ENCODE measurements around the gene PDCD4.
"Not testable (repeated sequence)": the region's sequence is repeated elsewhere in the genome, so short reads cannot be mapped to it uniquely, and the experiment has no call there.

PDCD4 gene

DNA sequence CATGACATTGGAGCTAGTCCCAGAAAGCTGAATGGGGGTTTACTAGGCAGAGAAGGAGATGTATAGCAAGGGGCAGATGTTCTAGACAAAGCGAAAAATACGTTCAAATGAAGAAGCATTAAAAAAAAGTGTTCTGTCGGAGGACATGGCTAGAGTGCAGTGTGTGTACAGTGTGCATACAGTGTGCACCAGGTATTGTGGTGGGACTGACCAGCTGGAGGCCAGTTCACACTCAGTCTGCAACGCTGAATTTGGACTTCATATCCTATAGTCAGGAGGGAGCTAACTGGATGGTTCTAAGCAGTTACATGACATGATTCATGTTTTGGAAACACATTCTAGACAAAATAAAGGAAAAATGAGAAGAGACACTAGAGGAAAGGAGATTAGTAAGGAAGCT lies 38.4 kb downstream of the PDCD4 start:
- no peaks in the 10 kb centered on the region for H3K9me3 Mint-ChIP-seq (ENCODE audit: low read depth)
- peak overlapping the region; percentile 17 for H3K27ac Mint-ChIP-seq
- peaks cover 10% of the 10 kb centered on the region for H3K36me3 Mint-ChIP-seq
- H3K4me1 Mint-ChIP-seq (ENCODE audit: low read depth), result peaks cover 31% of the 10 kb centered on the region
- no peaks in the 10 kb centered on the region for H3K27me3 Mint-ChIP-seq
- H3K4me3 Mint-ChIP-seq, result no peak overlapping the region

GRCh38 chr10:110912374-110912773 lies 40.6 kb downstream of the PDCD4 start:
- Mint-ChIP-seq H3K27me3 (no peaks in the 10 kb centered on the region), H3K4me1 (ENCODE audit: low read depth) (peaks cover 44% of the 10 kb centered on the region), H3K27ac (peak overlapping the region; percentile 61), H3K4me3 (no peak overlapping the region), H3K36me3 (peaks cover 12% of the 10 kb centered on the region), H3K9me3 (ENCODE audit: low read depth) (no peaks in the 10 kb centered on the region)

DNA sequence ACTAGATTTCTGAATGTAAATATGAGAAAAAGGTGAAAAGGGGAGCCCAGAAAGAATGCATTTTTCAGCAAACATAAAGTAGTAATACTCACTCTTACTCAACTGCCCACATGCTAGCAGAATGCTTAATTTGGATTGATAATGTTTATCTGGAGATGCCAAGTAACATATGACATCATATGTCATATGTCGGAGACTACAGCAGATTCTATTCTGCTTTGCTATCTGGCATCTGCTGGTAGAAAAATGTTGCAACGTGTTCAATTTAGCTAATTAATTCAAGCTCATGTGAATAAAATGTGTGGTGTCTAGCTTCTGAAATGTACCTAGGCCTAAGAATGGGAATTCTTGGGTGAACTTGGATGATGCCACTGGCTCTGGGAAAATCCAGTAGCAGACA lies 42.7 kb downstream of the PDCD4 start:
- Mint-ChIP-seq H3K27me3 (no peaks in the 10 kb centered on the region), H3K9me3 (ENCODE audit: low read depth) (no peaks in the 10 kb centered on the region), H3K36me3 (peaks cover 12% of the 10 kb centered on the region), H3K4me1 (ENCODE audit: low read depth) (peaks cover 46% of the 10 kb centered on the region), H3K4me3 (no peak overlapping the region), H3K27ac (no peak overlapping the region)

GRCh38 chr10:110915035-110915434 lies 43.3 kb downstream of the PDCD4 start:
- Mint-ChIP-seq H3K4me1 (ENCODE audit: low read depth) (peaks cover 44% of the 10 kb centered on the region), H3K27ac (no peak overlapping the region), H3K4me3 (no peak overlapping the region), H3K9me3 (ENCODE audit: low read depth) (no peaks in the 10 kb centered on the region), H3K36me3 (peaks cover 12% of the 10 kb centered on the region), H3K27me3 (no peaks in the 10 kb centered on the region)

DNA sequence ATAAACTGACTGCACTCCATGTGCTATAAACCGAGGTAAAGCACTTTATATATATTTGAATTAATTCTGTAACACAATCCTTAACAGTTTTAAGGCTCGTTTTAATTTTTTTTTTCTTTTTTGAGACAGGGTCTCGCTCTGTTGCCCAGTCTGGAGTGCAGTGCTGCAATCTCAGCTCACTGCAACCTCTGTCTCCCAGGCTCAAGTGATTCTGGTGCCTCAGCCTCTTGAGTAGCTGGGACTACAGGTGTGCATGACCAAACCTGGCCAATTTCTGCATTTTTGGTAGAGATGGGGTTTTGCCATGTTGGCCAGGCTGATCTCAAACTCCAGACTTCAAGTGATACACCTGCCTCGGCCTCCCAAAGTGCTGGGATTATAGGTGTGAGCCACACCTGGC lies 43.9 kb downstream of the PDCD4 start:
- peaks cover 40% of the 10 kb centered on the region for H3K4me1 Mint-ChIP-seq (ENCODE audit: low read depth)
- H3K27me3 Mint-ChIP-seq; H3K4me3 Mint-ChIP-seq; H3K36me3 Mint-ChIP-seq; H3K27ac Mint-ChIP-seq; H3K9me3 Mint-ChIP-seq (ENCODE audit: low read depth): not testable (repeated sequence)

- H3K36me3 Mint-ChIP-seq, result peaks cover 2% of the 10 kb centered on the region
- H3K4me3 Mint-ChIP-seq, result peak overlapping the region; percentile 54
- H3K9me3 Mint-ChIP-seq (ENCODE audit: low read depth), result no peaks in the 10 kb centered on the region
- no peak overlapping the region for H3K27ac Mint-ChIP-seq
- H3K27me3 Mint-ChIP-seq, result no peaks in the 10 kb centered on the region
- H3K4me1 Mint-ChIP-seq (ENCODE audit: low read depth), result peaks cover 39% of the 10 kb centered on the region
These were observed 45.0 kb downstream of the PDCD4 start for GRCh38 chr10:110916554-110917346.

DNA sequence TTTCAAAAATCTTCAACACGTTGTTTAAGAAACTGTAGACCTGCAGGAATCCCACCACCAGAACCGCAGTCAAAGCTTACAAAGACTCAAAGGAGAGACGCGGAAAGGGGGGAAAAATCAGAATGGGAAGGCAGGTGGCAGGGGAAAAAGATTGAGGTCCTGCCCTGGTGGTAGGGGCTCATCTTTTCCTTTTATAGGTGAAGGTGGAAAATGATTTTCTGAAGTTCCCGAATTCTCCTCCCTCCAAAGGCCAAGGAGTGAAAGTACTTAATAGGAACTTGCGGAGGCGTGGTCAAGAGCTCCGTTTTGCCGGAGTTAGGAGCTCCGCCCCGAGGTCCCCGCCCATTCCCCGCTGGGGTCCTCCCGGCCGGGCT lies 46.5 kb downstream of the PDCD4 start:
- peaks cover 47% of the 10 kb centered on the region for H3K4me1 Mint-ChIP-seq (ENCODE audit: low read depth)

DNA sequence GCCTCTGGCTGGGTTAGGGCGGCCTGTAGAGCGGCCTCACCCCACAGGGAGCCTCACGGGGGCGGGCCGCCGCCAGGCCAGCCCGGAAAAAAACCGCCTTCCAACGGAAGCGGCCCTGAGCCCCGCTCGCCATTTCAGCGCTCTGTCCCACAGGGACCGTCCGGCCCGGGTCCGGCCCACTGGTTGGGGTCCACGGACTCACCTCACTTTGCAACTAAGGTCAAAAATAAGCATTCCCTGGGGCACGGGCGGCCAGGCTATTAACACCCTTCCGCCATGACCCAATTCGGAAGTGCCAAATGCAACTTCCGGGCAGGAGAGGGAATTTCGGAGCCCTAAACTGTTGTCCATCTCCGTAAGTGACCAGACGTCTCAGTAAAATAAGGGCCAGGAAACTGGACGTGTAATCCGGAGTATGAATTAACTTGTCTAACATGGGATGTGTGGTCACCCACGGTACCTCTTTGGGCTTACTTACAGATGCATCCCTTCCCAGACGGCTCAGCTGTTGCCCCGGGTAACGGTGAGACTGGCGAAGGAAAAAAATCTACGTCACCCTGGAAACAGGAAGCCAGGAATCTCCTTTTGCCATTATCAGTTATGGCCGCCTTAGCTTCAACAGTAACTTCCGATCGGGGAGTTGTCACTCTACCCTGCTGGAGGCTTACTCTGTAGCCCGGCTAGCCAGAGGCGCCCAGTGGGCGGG lies 47.1 kb downstream of the PDCD4 start, which contains the start of gene BBIP1:
Gene BBIP1, minus strand, starts transcription at position 538 of the 706 bp plus-strand sequence. CDS start 1,023 bp downstream, outside the sequence.
- H3K27me3 Mint-ChIP-seq, result no peaks in the 10 kb centered on the region
- peaks cover 4% of the 10 kb centered on the region for H3K36me3 Mint-ChIP-seq
- H3K9me3 Mint-ChIP-seq (ENCODE audit: low read depth), result no peaks in the 10 kb centered on the region
- peaks cover 53% of the 10 kb centered on the region for H3K4me1 Mint-ChIP-seq (ENCODE audit: low read depth)
- peak within 1 kb of the TSS; percentile 99 for H3K27ac Mint-ChIP-seq
- H3K4me3 Mint-ChIP-seq, result peak within 1 kb of the TSS; percentile 96

More for the DNA sequence above, 46.5 kb downstream of the PDCD4 start:
- Mint-ChIP-seq H3K27ac (peak overlapping the region; percentile 89), H3K27me3 (no peaks in the 10 kb centered on the region), H3K36me3 (peaks cover 4% of the 10 kb centered on the region), H3K4me3 (peak overlapping the region; percentile 96), H3K9me3 (ENCODE audit: low read depth) (no peaks in the 10 kb centered on the region)

DNA sequence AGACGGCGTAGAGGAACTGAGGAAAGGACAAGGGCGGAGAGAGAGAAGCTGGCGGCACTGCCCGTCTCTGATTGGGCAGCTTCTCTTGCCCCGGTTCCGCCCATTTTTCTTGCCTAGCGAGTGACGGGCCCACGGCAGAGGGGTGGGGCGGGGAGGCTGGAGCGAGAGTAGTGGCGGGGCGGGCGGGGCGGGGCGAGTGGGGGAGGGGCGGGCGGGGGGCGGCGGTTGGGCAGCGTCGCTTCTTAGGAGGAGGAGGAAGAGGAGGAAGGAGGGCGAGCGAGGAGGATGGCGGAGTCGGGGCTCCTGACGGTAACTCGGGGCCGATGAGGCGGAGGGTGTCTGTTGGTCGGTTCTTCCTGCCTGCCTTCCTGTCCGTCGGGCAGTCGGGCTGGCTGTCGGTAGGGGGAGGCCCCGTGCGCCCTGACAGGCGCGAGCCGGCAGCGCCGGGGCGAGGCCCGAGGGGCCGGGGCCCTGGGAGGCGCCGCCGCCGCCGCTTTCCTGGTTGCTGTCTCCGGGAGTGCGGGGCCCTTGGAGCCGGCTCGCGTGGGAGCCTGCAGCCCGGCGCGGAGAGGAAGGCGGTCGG lies 47.7 kb downstream of the PDCD4 start, which contains the start of gene SHOC2:
Gene SHOC2, plus strand, starts transcription at position 256 of the 583 bp plus-strand sequence. CDS start 44,755 bp downstream, outside the sequence.
- H3K4me1 Mint-ChIP-seq (ENCODE audit: low read depth), result peaks cover 54% of the 10 kb centered on the region
- H3K4me3 Mint-ChIP-seq, result peak within 1 kb of the TSS; percentile 96
- H3K36me3 Mint-ChIP-seq, result peaks cover 7% of the 10 kb centered on the region
- no peaks in the 10 kb centered on the region for H3K9me3 Mint-ChIP-seq (ENCODE audit: low read depth)
- H3K27ac Mint-ChIP-seq, result peak within 1 kb of the TSS; percentile 99
- no peaks in the 10 kb centered on the region for H3K27me3 Mint-ChIP-seq

DNA sequence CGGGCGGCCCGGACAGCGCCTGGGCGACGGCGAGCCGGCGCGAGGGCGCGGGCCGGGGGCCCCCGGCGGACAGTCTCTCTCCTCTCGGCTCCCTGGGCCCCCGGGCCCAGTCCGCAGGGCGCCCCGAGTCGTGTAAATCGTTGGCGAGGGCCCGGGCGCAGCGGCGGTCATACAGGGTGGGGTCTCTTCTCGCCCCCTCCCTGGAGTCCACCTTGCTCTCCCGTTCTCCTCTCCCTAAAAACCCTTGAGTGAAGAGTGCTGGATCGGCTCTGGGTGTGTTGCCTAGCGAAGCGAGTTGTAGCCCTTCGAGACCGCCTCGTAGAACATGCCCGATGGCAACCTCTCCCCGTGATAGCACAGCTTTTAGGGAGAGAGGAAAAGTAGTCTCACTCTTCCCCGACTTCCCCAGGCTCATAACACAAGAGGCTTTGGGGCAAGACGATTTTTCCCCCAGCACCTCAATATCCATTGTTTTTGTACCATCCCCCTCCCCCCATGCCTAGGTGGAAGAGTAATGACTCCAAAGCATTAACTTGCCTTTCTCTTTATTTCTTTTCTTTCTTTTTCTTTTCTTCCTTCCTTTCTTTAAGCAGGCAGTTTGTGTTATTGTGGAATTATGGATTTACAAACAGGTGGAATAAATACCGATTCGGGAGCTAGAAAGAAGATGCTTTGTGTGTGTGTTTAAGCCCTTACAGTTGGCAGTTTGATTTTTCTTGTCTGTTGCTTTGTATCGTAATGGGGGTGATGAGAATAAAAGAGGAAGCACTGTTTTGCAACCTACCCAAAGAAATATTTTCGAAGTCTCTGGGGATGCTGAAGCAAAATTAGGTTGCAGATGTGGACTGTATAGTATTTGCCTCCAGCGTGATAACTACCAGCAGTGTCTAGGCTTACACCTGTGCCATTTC lies 48.5 kb downstream of the PDCD4 start:
- H3K4me3 Mint-ChIP-seq, result peak overlapping the region; percentile 95
- peak overlapping the region; percentile 88 for H3K27ac Mint-ChIP-seq
- peaks cover 7% of the 10 kb centered on the region for H3K36me3 Mint-ChIP-seq
- no peaks in the 10 kb centered on the region for H3K9me3 Mint-ChIP-seq (ENCODE audit: low read depth)
- H3K27me3 Mint-ChIP-seq, result no peaks in the 10 kb centered on the region
- H3K4me1 Mint-ChIP-seq (ENCODE audit: low read depth), result peaks cover 55% of the 10 kb centered on the region

DNA sequence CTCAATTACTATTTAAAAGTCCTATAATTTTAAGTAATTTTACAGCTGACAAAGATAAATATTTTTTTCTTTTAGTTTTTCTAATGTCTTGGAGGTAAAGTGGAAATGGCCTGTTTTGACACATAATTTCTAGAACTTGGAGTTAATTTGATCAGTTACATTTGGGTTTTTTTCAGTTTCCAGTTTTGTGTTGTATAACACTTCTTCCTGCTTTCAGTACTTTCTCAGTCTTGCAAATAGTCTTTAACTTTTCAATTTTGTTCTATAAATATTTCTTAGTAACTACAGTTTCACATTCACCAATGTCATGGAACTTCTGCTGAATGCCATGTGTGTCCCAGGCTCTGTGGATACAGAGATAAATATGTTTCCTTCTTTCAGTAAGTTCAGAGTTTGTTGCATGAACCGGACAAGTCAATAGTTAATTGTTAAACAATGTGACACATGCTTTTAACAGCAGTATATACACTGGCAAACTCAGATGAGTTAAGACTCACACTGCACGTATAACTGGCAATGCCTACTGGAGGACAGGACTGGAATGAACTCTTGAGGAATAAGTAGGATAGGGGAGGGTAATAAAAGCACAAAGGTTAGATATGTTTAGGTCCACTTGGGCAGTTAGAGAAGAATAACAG lies 52.2 kb downstream of the PDCD4 start:
- H3K27me3 Mint-ChIP-seq, result no peaks in the 10 kb centered on the region
- peak overlapping the region; percentile 24 for H3K27ac Mint-ChIP-seq
- no peaks in the 10 kb centered on the region for H3K9me3 Mint-ChIP-seq (ENCODE audit: low read depth)
- H3K4me3 Mint-ChIP-seq, result peak overlapping the region; percentile 41
- H3K4me1 Mint-ChIP-seq (ENCODE audit: low read depth), result peaks cover 61% of the 10 kb centered on the region
- peaks cover 4% of the 10 kb centered on the region for H3K36me3 Mint-ChIP-seq

GRCh38 chr10:110927461-110927860 lies 55.7 kb downstream of the PDCD4 start:
- H3K4me3 Mint-ChIP-seq, result no peak overlapping the region

GRCh38 chr10:110931769-110932381 lies 60.1 kb downstream of the PDCD4 start:
- H3K4me1 Mint-ChIP-seq (ENCODE audit: low read depth), result peaks cover 43% of the 10 kb centered on the region
- H3K9me3 Mint-ChIP-seq (ENCODE audit: low read depth), result no peaks in the 10 kb centered on the region
- H3K27me3 Mint-ChIP-seq, result no peaks in the 10 kb centered on the region
- no peak overlapping the region for H3K4me3 Mint-ChIP-seq
- H3K27ac Mint-ChIP-seq, result no peak overlapping the region
- H3K36me3 Mint-ChIP-seq, result peaks cover 2% of the 10 kb centered on the region

More at GRCh38 chr10:110927461-110927860, 55.7 kb downstream of the PDCD4 start:
- no peak overlapping the region for H3K27ac Mint-ChIP-seq
- peaks cover 53% of the 10 kb centered on the region for H3K4me1 Mint-ChIP-seq (ENCODE audit: low read depth)
- no peaks in the 10 kb centered on the region for H3K27me3 Mint-ChIP-seq
- H3K36me3 Mint-ChIP-seq, result peaks cover 4% of the 10 kb centered on the region
- no peaks in the 10 kb centered on the region for H3K9me3 Mint-ChIP-seq (ENCODE audit: low read depth)
